HepG2 (cell line): ENCODE data around the gene TCAF1. TPM values are rescaled to one million over a fixed set of nuclear protein-coding genes. Genes with fewer than 3 reads are reported as not detected.
A peak's percentile ranks its signal among the peaks of the same experiment; 100 is the strongest.

Source experiments
- AKNA ChIP-seq: sonication (generic); formaldehyde crosslinking; IDR thresholded peaks from 2 replicates; pipeline ENCODE4 v1.4.0; 2020; ENCODE audit warnings: missing genetic modification reagents, borderline replicate concordance
- CEBPB ChIP-seq: IDR thresholded peaks from 2 replicates; pipeline ENCODE4 v1.6.1; 2011; ENCODE audit warnings: low read depth, low read length, improper control_type of control experiment, borderline replicate concordance
- CENPX ChIP-seq: sonication (generic); formaldehyde crosslinking; IDR thresholded peaks from 2 replicates; pipeline ENCODE4 v1.9.0; 2021; ENCODE audit warnings: mild to moderate bottlenecking, missing genetic modification reagents, moderate library complexity
- CREB1 ChIP-seq, 2 experiments: fragments of 450-650 bp in 1 of 2; IDR thresholded peaks; 2 replicates each; pipeline ENCODE4 v1.6.1; 2016 to 2017; ENCODE audit warnings: control low read depth in 1 of 2, mild to moderate bottlenecking in 1 of 2, missing compliant biosample characterization in 1 of 2, missing genetic modification characterization in 1 of 2
- DNMT3B ChIP-seq: conservative IDR thresholded peaks from 2 replicates; pipeline ENCODE4 v1.6.1; 2016; ENCODE audit warnings: missing biosample characterization, control low read depth
- HDAC2 ChIP-seq: sonication (generic); formaldehyde crosslinking; IDR thresholded peaks from 2 replicates; pipeline ENCODE4 v1.4.0; 2020; ENCODE audit warnings: missing genetic modification reagents
- HOXA7 ChIP-seq: sonication (generic); formaldehyde crosslinking; IDR thresholded peaks from 2 replicates; pipeline ENCODE4 v1.8.1; 2022; ENCODE audit warnings: mild to moderate bottlenecking, missing genetic modification reagents, moderate library complexity
- KLF16 ChIP-seq, 2 experiments: sonication (generic) in 1 of 2; formaldehyde crosslinking in 1 of 2; IDR thresholded peaks; 2 replicates each; pipeline versions ENCODE4 v1.6.1 to v1.8.0; 2016 to 2023; ENCODE audit warnings: missing genetic modification reagents in 2 of 2, missing compliant biosample characterization in 1 of 2
- MAFG ChIP-seq: sonication (generic); formaldehyde crosslinking; IDR thresholded peaks from 2 replicates; pipeline ENCODE4 v1.5.1; 2020; ENCODE audit warnings: mild to moderate bottlenecking, missing genetic modification reagents
- NFIB ChIP-seq: sonication (generic); formaldehyde crosslinking; IDR thresholded peaks from 2 replicates; pipeline ENCODE4 v1.9.0; 2021; ENCODE audit warnings: missing genetic modification reagents, mild to moderate bottlenecking, borderline replicate concordance
- RARA ChIP-seq: IDR thresholded peaks from 2 replicates; pipeline ENCODE4 v1.6.1; 2016; ENCODE audit warnings: missing genetic modification reagents, missing compliant biosample characterization
- RFX3 ChIP-seq: IDR thresholded peaks from 2 replicates; pipeline ENCODE4 v1.6.1; 2016; ENCODE audit warnings: missing biosample characterization, missing genetic modification reagents
- SMAD9 ChIP-seq: sonication (generic); formaldehyde crosslinking; IDR thresholded peaks from 2 replicates; pipeline ENCODE4 v1.5.1; 2020; ENCODE audit warnings: mild to moderate bottlenecking, missing genetic modification reagents
- ZBTB7A ChIP-seq: sonication (generic); formaldehyde crosslinking; IDR thresholded peaks from 2 replicates; pipeline ENCODE4 v1.8.0; 2022; ENCODE audit warnings: mild to moderate bottlenecking, missing genetic modification reagents
- ZNF160 ChIP-seq: sonication (generic); formaldehyde crosslinking; IDR thresholded peaks from 2 replicates; pipeline ENCODE4 v1.8.0; 2022; ENCODE audit warnings: mild to moderate bottlenecking, inconsistent platforms, missing genetic modification reagents
- ZNF3 ChIP-seq: IDR thresholded peaks from 2 replicates; pipeline ENCODE4 v1.7.0; 2017; ENCODE audit warnings: inconsistent platforms
- ZNF337 ChIP-seq: sonication (generic); formaldehyde crosslinking; IDR thresholded peaks from 2 replicates; pipeline ENCODE4 v1.5.1; 2020; ENCODE audit warnings: missing genetic modification reagents, low read depth, mild to moderate bottlenecking, borderline replicate concordance
- ZNF407 ChIP-seq: sonication (generic); formaldehyde crosslinking; IDR thresholded peaks from one replicate; pipeline ENCODE4 v1.5.1; 2020; ENCODE audit warnings: mild to moderate bottlenecking, missing genetic modification reagents; ENCODE audit errors: not compliant biosample characterization
- ZNF652 ChIP-seq: IDR thresholded peaks from 2 replicates; pipeline ENCODE4 v1.6.1; 2016; ENCODE audit warnings: low read depth, borderline replicate concordance
- polyA plus RNA-seq, 8 experiments: library from polyadenylated mRNA; depleted of rRNA in 3 of 8; stranded (reverse) in 7 of 8; unstranded in 1 of 8; fragments of >200 nt; fragmentation: Illumina TruSeq in 4 of 8; extraction: Trizol in 4 of 8; gene quantifications; 2 replicates each; pipeline versions ENCODE4 v1.2.1 to v1.2.3, GENCODE V29; 2011 to 2016; ENCODE audit warnings: low read depth in 4 of 8, missing spikeins in 1 of 8, mixed read lengths in 1 of 8; ENCODE audit not compliant: insufficient read depth in 1 of 8
- total RNA-seq, 5 experiments: library from RNA; depleted of rRNA; stranded (reverse); fragments of >200 nt; fragmentation: Illumina TruSeq; extraction: Trizol; gene quantifications; 2 replicates each; pipeline ENCODE4 v1.2.3, GENCODE V29; 2016; ENCODE audit warnings: low read depth in 1 of 5

The TCAF1 gene
- total and polyA plus RNA-seq, 2 of the 13 experiments (the other 11 are each of a cell fraction or from before 2014, with no cell fraction given): 36.2 to 101 TPM

- TF ChIP-seq AKNA (CRISPR knock-in tag) (no peak), CREB1 (IDR thresholded peaks at IDR 0.05) (no peak), CREB1 (CRISPR knock-in tag; IDR thresholded peaks at IDR 0.05) (peak; percentile 77), CENPX (no peak), SMAD9 (CRISPR knock-in tag) (no peak), NFIB (CRISPR knock-in tag) (no peak), HDAC2 (CRISPR knock-in tag) (peak; percentile 96), ZNF407 (CRISPR knock-in tag) (no peak), KLF16 (CRISPR knock-in tag; IDR thresholded peaks at IDR 0.05) (peak in 1 of 2 experiments; percentile 86; a peak in 2 of 4 replicates), DNMT3B (no peak), HOXA7 (CRISPR knock-in tag) (no peak), ZNF337 (CRISPR knock-in tag) (no peak; the same call in 1 of the 2 replicates), RFX3 (CRISPR knock-in tag) (no peak), RARA (CRISPR knock-in tag) (peak; percentile 90), CEBPB (peak; percentile 100), ZNF652 (CRISPR knock-in tag) (no peak; the same call in 1 of the 2 replicates), ZNF3 (CRISPR knock-in tag) (peak; percentile 63; the same call in 1 of the 2 replicates), ZNF160 (CRISPR knock-in tag) (no peak; the same call in 1 of the 2 replicates), ZBTB7A (CRISPR knock-in tag) (peak; percentile 60; the same call in 1 of the 2 replicates), MAFG (no peak)
Measured at GRCh38 chr7:143906895-143907294, 4.9 kb upstream of the TCAF1 start (continued).
